Cerebellar cortex (tissue), 1 donor: ENCODE data around the gene NADK.

ENCODE experiments used
- DNase-seq: peaks from one replicate; pipeline ENCODE4 v3.0.0-alpha.2; 2015; ENCODE audit warnings: low spot score

Gene NADK

GRCh38 chr1:1785666-1786065 is 7.4 kb upstream of the NADK start:
- no peak for DNase-seq

- no peak for DNase-seq
Measured at GRCh38 chr1:1784933-1785332, 6.7 kb upstream of the NADK start.

GRCh38 chr1:1783320-1783719 is 5.0 kb upstream of the NADK start:
- DNase-seq, result no peak

- no peak for DNase-seq
Measured at GRCh38 chr1:1782399-1783221, 4.3 kb upstream of the NADK start.

GRCh38 chr1:1781526-1781903 is 3.2 kb upstream of the NADK start:
- no peak for DNase-seq

GRCh38 chr1:1780598-1781525 is 2.6 kb upstream of the NADK start:
- DNase-seq, result no peak

- no peak for DNase-seq
Measured at GRCh38 chr1:1779691-1780597, 1.7 kb upstream of the NADK start.

GRCh38 chr1:1779320-1779675 is 1.0 kb upstream of the NADK start:
- no peak for DNase-seq

GRCh38 chr1:1778663-1779319 is 521 bp upstream of the NADK start:
- peak; percentile 54 for DNase-seq

GRCh38 chr1:1777583-1777899 is 729 bp downstream of the NADK start:
- no peak for DNase-seq

GRCh38 chr1:1776672-1777582 is 1.3 kb downstream of the NADK start:
- DNase-seq, result no peak

- DNase-seq, result no peak
Measured at GRCh38 chr1:1775327-1776226, 2.7 kb downstream of the NADK start.

- DNase-seq, result no peak
Measured at GRCh38 chr1:1773874-1774273, 4.4 kb downstream of the NADK start.

GRCh38 chr1:1771096-1771495 is 7.2 kb downstream of the NADK start:
- DNase-seq, result no peak

- DNase-seq, result no peak
Measured at GRCh38 chr1:1770102-1770501, 8.2 kb downstream of the NADK start.

GRCh38 chr1:1768249-1768992 is 9.8 kb downstream of the NADK start:
- DNase-seq, result no peak

GRCh38 chr1:1764876-1765470 is 13.3 kb downstream of the NADK start:
- DNase-seq, result no peak
